KBM-7 (cell line): ENCODE data around the gene MSL1.

Experiments used
- DNase-seq: peaks from one replicate; pipeline ENCODE4 v3.0.0-alpha.2; 2015
- in situ Hi-C: fragments of 300-500 bp; cut with MboI; formaldehyde crosslinking; loops from 2 replicates; pipeline ENCODE4 v1.14.3; 2020; ENCODE audit warnings: low sequenced_read_pairs, low pct_unique_long_range_greater_than_20kb, mixed read lengths

Gene MSL1

DNA sequence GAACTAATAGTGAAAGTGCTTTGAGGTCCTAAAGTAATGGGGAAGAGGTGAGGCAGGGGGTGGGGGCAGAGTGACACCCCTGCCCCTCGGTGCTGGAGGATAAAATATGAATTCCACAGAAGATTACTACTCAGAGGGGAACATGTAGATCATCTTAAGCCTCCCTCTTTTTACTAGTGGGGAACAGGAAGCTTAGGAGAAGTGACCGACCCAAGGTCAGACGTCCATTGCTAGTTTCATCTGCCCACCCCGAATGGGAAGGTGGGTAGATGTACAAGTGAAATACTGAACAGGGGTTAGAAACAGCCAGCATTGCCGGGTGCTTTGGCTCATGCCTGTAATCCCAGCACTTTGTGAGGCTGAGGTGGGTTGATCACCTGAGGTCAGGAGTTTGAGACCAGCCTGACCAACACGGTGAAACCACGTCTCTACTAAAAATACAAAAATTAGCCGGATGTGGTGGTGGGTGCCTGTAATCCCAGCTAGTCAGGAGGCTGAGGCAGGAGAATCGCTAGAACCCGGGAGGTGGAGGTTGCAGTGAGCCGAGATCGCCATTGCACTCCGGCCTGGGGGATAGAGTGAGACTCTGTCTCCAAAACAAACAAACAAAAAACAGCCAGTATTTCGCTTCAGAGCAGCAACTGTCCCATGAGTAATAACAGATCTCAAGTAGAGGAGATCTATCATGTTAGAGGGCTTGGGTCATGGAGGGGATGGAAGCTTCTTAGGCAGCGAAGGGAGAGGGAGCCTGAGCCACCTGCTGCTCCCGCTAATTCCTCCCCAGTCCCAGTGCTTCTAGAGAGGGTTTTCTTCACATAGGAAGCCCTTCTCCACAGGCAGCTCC lies 20.2 kb upstream of the MSL1 start:
- DNase-seq = no peak
- in situ Hi-C loops = no loop called here

DNA sequence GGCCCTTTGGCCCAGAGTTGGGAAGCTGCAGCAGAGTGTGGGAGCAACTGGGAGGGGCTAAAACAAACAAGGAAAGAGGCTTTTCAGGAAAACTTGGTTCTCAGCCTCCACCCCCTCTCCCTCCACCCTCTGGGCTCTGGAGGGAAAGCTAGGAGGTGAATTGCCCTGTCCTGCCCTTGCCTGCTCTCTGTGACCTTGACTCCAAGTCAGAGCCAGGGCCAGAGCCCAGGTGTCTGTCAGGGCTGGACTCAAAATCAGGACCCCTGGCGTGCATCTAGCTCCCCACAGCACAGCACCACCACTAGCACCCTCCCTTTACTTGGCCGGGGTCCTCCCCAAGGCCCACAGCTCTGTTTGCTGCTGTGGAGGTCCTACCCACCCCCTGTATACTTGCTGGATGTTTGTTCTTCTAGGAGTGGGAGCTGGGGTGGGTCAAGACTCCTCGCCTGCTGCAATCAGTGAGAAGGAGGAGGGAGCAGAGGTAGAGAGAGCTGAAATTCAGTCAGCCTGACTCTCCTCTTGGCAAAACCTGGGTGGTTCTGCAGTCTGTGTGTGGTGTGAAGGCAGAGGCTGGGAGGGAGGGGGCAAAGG lies 18.6 kb upstream of the MSL1 start:
- in situ Hi-C loops = no loop called here
- DNase-seq = no peak

DNA sequence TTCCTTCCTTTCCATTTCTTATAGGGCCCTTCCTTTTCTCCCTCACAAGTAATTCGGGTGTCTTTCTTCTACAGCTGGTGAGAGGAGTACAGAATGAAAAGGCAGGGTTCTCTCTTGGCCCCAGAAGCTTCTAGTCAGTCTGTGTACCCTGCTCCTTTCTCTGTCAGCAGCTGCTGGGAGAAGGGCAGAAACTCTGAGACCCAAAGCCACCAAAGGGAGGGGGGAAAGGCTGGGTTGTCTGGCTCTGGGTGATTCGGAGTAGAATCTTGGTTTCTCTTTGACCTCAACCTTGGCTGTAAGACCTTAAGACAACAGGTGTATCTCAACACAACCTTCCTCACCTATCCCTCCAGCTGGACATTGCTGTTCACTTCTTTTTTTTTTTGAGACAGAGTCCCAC lies 18.1 kb upstream of the MSL1 start:
- in situ Hi-C loops = no loop called here
- no peak for DNase-seq

- no peak for DNase-seq
- in situ Hi-C loops = no loop called here
Observed at GRCh38 chr17:40104594-40105486, 16.9 kb upstream of the MSL1 start.

GRCh38 chr17:40105861-40106759 lies 15.7 kb upstream of the MSL1 start:
- no peak for DNase-seq
- in situ Hi-C loops = no loop called here

DNA sequence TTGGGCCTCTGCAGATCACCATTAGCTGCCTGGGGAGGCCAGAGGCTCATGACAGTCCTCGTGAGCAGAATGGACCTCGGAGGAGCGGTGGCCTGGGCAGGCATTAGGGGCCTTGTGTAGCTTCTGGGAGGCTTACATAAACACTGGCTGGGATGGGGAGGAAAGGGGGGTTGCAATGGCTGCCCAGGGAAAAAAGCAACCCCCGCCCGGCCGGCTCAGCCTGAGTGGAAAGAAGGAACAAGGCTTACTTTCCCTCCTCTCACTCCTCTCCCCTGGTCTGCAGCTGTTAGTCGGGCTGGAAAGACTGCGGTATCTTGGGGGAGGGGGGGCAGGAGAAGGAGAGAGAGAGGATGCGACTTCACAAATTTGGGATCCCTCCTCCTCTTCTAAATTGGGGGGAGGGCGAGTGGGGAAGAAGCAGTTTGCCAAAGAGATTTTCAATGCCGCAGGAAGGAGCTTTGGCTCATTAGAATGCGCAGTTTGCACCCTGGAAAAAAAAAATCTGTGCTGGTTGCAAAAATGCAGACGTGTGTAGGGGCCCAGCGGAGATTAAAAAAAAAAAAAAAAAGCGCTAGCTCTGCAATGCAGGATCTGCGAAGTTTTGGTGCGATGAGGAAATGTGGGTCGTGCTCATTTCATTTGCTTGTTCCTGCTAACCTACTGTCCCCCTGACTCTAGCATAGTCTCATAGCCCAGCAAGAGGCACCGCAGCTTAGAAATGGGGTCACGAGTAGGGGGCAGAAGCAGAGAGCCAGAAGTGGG lies 14.8 kb upstream of the MSL1 start:
- in situ Hi-C loops = no loop called here
- peak; percentile 40 for DNase-seq

DNA sequence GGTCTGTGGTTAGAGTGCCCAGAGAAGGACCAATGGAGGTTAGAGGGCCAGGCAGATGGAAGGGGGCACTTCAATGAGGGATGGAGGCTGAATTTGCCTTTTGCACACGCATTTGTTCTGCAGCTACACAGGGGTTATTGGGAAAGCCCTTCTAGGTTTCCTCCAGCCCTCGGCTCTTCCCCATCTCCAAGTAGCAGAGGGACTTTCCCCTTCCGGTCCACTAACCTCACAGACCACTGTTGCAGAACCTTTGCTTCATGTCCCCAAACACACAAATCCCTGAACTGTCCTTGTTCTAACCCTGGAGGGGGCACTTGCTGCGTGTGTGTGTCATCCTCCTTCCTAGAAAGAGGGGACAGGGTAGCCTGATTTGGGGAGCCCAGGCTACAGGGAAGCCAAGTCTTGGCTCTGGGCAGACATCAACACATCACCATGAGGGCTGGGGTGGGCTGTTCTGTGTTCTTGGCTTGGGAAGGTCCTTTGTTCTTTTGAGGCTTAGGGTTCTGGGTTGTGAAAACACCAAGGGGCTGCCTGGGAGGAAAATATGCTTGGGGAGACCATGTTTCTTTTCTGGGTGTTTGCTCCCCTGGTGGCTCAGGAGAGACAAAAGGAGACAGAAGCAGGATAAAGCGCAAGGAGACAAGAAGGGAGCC lies 14.1 kb upstream of the MSL1 start:
- in situ Hi-C loops = no loop called here
- DNase-seq = peak; percentile 79

DNA sequence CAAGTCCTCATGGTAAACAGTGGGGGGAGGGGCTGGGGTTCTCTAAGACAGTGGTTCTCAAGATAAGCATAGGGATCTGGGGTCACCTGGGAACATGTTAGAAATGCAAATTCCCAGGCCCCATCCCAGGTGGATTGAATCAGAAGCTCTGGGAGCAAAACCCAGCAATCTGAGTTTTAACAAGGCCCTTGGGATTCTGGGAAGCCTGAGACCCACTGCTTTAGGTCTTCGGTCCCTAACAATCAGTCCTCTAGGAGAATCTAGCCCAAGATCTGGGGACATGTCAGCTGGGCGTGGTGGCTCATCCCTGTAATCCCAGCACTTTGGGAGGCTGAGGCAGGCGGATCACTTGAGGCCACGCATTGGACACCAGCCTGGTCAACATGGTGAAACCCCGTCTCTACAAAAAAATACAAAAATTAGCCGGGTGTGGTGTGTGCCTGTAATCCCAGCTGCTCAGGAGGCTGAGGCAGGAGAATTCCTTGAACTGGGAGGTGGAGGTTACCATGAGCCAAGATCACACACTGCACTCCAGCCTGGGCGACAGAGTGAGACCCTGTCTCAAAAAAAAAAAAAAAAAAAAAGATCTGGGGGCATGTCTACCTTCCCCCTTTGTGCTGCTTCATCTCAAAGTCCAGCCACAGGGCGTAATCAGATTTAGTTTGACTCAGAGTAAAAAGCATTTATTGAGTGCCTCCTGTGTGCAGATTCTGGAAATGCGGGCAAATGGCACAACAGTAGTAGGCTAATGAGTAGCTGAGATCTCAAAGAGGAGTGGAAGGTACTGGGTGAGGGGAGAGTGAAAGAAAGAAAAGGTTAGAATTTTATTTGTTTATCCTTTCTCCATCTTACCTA lies 12.6 kb upstream of the MSL1 start:
- in situ Hi-C loops = no loop called here
- DNase-seq = peak; percentile 38

DNA sequence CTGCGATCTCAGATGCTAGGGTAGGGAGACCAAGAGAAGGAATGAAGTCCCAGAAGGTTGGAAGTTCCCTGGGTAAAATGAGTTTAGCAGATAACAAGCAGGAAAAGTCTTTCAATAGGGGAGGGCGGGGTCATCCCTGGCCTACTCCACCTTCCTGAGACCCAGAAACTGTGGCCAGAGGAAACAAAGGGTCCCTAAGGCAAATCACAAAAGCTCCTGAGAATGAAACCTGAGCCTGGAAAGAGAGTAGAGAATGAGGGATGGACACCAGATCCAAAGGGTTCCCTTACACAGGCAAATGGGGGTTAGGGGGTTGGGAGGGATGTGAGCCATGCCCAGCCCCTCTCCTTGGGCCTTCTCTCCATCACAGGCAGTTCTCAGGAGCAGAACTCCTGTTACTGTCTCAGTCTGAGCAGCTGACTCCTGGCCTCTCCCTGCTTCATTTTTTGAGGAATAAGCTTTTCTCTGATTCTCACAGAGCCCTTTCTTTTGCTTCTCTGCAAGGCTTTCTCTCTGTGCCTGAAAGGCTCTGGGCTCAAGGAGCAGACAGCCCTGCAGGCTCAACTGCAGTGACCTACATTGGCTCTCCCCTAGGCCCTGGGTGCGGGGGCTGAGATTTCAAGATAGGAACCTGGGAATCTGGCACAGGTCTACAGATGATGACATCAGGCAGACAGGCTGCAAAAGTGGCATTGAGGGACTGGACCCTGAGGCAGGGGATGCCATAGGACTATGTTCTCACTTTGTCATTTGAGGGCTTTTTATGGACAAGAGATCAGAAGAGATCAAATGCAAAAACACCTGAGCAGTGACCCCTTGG lies 11.5 kb upstream of the MSL1 start:
- DNase-seq = no peak
- in situ Hi-C loops = no loop called here

- peak; percentile 94 for DNase-seq
- in situ Hi-C loops = no loop called here
Observed at GRCh38 chr17:40111221-40112128, 10.3 kb upstream of the MSL1 start.

GRCh38 chr17:40112191-40112711 lies 9.5 kb upstream of the MSL1 start:
- no peak for DNase-seq
- in situ Hi-C loops = no loop called here

DNA sequence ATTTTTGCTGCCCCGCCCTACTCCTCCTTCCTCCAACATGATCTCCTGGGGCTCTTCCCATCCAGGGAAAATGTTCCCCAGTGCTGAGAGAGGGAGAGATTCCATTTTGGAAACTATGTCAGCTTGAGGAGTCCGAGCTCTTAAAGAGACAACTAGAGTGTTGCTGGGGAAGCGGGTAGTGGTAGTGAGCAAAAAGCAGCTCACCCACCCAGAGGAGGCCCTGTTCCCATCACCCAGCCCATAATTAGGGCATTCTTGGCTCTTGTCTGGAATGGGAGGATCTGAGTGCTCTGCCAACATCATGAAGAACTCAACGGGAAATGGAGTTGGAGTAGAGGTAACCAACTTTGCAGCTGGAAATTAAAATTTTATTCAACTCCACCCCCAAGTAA lies 9.1 kb upstream of the MSL1 start:
- DNase-seq = no peak
- in situ Hi-C loops = no loop called here

DNA sequence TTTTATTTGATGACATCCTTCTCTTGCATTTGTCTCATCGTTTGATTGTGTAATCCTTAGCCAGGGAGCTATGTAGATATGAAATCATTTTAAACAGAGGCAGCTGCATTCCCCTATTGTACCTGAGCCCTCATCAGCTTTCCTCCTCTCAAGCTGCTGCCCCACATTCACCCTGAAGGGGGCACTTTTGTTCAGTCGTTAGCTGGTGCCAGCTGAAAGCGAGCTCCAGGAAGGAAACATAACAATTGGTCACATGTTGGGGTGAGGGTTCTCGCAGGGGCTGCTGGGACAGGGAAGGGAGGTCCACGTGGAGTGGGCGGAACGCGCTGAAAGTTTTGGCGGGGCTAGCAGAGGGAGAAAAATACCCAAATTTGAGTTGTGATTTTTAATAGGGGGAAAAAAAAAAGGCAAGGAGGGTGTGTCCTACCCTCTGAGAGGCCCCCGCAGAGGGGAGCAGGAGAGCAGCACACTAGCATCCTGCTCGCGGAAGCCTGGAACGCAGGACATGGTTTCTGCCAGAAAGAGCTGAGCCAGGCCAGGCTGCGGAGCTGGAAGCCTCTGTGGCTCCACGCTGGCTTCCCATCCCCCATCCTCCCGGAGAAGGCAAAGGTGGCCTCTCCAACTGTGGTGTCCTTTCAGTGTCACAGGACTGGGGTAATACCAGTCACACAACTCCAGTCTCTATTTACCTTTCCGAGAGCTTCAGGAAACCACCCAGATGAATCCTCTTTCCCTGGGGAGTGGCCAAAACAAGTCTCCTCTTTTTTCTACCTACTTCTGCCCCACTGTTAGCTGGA lies 8.5 kb upstream of the MSL1 start:
- DNase-seq = peak; percentile 98

GRCh38 chr17:40113907-40114245 lies 7.9 kb upstream of the MSL1 start:
- DNase-seq = no peak
- in situ Hi-C loops = no loop called here

More for the DNA sequence above, 8.5 kb upstream of the MSL1 start:
- in situ Hi-C loops = no loop called here

DNA sequence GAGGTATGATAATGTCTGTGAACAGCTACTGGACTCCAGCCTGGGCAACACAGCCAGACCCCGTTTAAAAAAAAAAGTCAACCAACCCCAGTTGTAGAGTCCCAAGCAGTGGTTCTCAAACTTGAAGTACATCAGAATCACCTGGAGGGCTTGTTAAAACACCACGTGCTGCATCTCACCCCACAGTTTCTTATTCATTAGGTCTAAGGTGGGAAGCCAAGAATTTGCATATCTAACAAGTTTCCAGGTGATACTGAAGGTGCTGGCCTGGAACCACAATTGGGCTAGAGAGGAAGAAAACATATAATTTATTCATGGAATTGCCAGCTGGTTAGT lies 6.7 kb upstream of the MSL1 start:
- no peak for DNase-seq
- in situ Hi-C loops = no loop called here
